ENCODE data around the gene ANKRD18B.
"Not testable (repeated sequence)": the region's sequence is repeated elsewhere in the genome, so short reads cannot be mapped to it uniquely, and the experiment has no call there.

- not testable (repeated sequence) for TF ChIP-seq CTCF (IDR thresholded peaks at IDR 0.05; ENCODE audit: poor library complexity, severe bottlenecking); REST (IDR thresholded peaks at IDR 0.05; ENCODE audit: borderline replicate concordance)
Observed at GRCh38 chr9:33533958-33534357, 9.9 kb downstream of the ANKRD18B start.
